HCT116 (cell line): ENCODE data around the gene LIPK. TPM values are rescaled to one million over a fixed set of nuclear protein-coding genes. Genes with fewer than 3 reads are reported as not detected.

Experiments used
- ATAC-seq: fragments of 200-7000 bp; cut with Tn5 transposase; 2 replicates; pipeline ENCODE4 v1.9.1; 2020; ENCODE audit warnings: mild to moderate bottlenecking, moderate library complexity
- BruUV-seq: library from RNA; stranded (reverse); fragments of 400-500 nt; replicated peaks from 2 replicates; lab custom pipeline; 2021; lab: Mats Ljungman, UMichigan
- CTCF ChIA-PET: fragments of 300-600 bp; sonication (Branson Sonifier 250); formaldehyde crosslinking; loops from one replicate; lab custom pipeline; 2021; ENCODE audit warnings: antibody characterized with exemption; lab: Charles Lee
- POLR2A ChIA-PET: fragments of 300-600, 350-600 bp; sonication (Branson Sonifier 250); formaldehyde crosslinking; loops from one replicate; lab custom pipeline; 2021; ENCODE audit warnings: antibody characterized with exemption; lab: Charles Lee
- RAD21 ChIA-PET, 2 experiments: fragments of 300-600 bp; sonication (Branson Sonifier 250); formaldehyde crosslinking; loops; one replicate each; lab custom pipeline; 2023; ENCODE audit warnings: low total read pairs in 2 of 2; ENCODE audit not compliant: uncharacterized antibody in 2 of 2, unreplicated experiment in 2 of 2, low non-redundant PET in 1 of 2; lab: Charles Lee
- DNase-seq: peaks from one replicate; pipeline ENCODE4 v3.0.0-alpha.2; 2010; ENCODE audit warnings: low read depth, low spot score
- H2AFZ ChIP-seq: fragments of 200-600 bp; shearing (Covaris generic), sonication (generic); 2 replicates; pipeline ENCODE4 v1.6.1; 2017; ENCODE audit warnings: low read depth, mixed run types, mixed read lengths, antibody characterized with exemption, low read length; ENCODE audit not compliant: poor library complexity, severe bottlenecking
- H3K27ac ChIP-seq: 2 replicates; pipeline ENCODE4 v1.5.1; 2012; ENCODE audit warnings: low read depth, low read length
- H3K27me3 ChIP-seq: fragments of 200-600 bp; sonication (generic); 2 replicates; pipeline ENCODE4 v1.6.1; 2016; ENCODE audit warnings: mixed run types, low read length, mixed read lengths; ENCODE audit not compliant: insufficient read depth
- H3K36me3 ChIP-seq, 2 experiments: fragments of 200-500 bp in 1 of 2; fragments of 200-600 bp in 1 of 2; sonication (Bioruptor generic) in 1 of 2; sonication (generic) in 1 of 2; 2 replicates each; pipeline versions ENCODE4 v1.5.1 to v1.6.1; 2014 to 2016; ENCODE audit warnings: low read length in 2 of 2, inconsistent platforms in 1 of 2, mixed read lengths in 1 of 2, mixed run types in 1 of 2; ENCODE audit not compliant: insufficient read depth in 2 of 2, control insufficient read depth in 1 of 2
- H3K4me1 ChIP-seq, 2 experiments: fragments of 200-600 bp in 1 of 2; sonication (generic) in 1 of 2; 2 replicates each; pipeline versions ENCODE4 v1.5.1 to v1.6.1; 2012 to 2017; ENCODE audit warnings: low read length in 2 of 2, inconsistent platforms in 1 of 2, mild to moderate bottlenecking in 1 of 2, mixed read lengths in 1 of 2, mixed run types in 1 of 2, moderate library complexity in 1 of 2; ENCODE audit not compliant: insufficient read depth in 2 of 2, control insufficient read depth in 1 of 2
- H3K4me2 ChIP-seq: fragments of 200-600 bp; sonication (generic); 2 replicates; pipeline ENCODE4 v1.6.1; 2017; ENCODE audit warnings: mixed run types, low read length, mixed read lengths
- H3K4me3 ChIP-seq, 2 experiments: fragments of 200-600 bp in 1 of 2; sonication (generic) in 1 of 2; replicated peaks in 1 of 2; 2 replicates each; pipeline ENCODE4 v1.5.1; 2011 to 2016; ENCODE audit warnings: low read length in 2 of 2, control low read depth in 1 of 2, low read depth in 1 of 2, mild to moderate bottlenecking in 1 of 2, mixed read lengths in 1 of 2, mixed run types in 1 of 2
- H3K79me2 ChIP-seq: fragments of 200-600 bp; sonication (generic); 2 replicates; pipeline ENCODE4 v1.6.1; 2017; ENCODE audit warnings: mild to moderate bottlenecking, mixed run types, low read length, moderate library complexity, mixed read lengths; ENCODE audit not compliant: insufficient read depth
- H3K9ac ChIP-seq: fragments of 200-600 bp; sonication (generic); 2 replicates; pipeline ENCODE4 v1.6.1; 2016; ENCODE audit warnings: low read length, mixed read lengths
- H3K9me2 ChIP-seq: fragments of 200-600 bp; sonication (generic), shearing (Covaris generic); 2 replicates; pipeline ENCODE4 v1.6.1; 2017; ENCODE audit warnings: mixed run types, mild to moderate bottlenecking, moderate library complexity; ENCODE audit not compliant: insufficient read depth
- H3K9me3 ChIP-seq, 2 experiments: fragments of 200-500 bp in 1 of 2; fragments of 200-600 bp in 1 of 2; sonication (Bioruptor generic) in 1 of 2; sonication (generic) in 1 of 2; 2 replicates each; pipeline ENCODE4 v1.6.1; 2014 to 2017; ENCODE audit warnings: low read length in 2 of 2, mixed read lengths in 2 of 2, inconsistent platforms in 1 of 2, low read depth in 1 of 2, mild to moderate bottlenecking in 1 of 2, mixed run types in 1 of 2, moderate library complexity in 1 of 2; ENCODE audit not compliant: control insufficient read depth in 1 of 2, insufficient read depth in 1 of 2
- H4K20me1 ChIP-seq: fragments of 200-600 bp; sonication (generic), shearing (Covaris generic); 2 replicates; pipeline ENCODE4 v1.6.1; 2017; ENCODE audit warnings: mixed run types, mild to moderate bottlenecking, moderate library complexity; ENCODE audit not compliant: insufficient read depth
- ATF3 ChIP-seq: IDR thresholded peaks from 2 replicates; pipeline ENCODE4 v1.6.1; 2012
- CBX3 ChIP-seq: IDR thresholded peaks from 2 replicates; pipeline ENCODE4 v1.6.1; 2012; ENCODE audit warnings: low read depth
- CTCF ChIP-seq, 3 experiments: fragments of 200-600 bp in 1 of 3; sonication (generic) in 1 of 3; IDR thresholded peaks in 2 of 3; conservative IDR thresholded peaks in 1 of 3; 2 replicates each; pipeline ENCODE4 v1.5.1; 2012 to 2017; ENCODE audit warnings: low read depth in 2 of 3, low read length in 2 of 3, antibody characterized with exemption in 1 of 3, borderline replicate concordance in 1 of 3, control low read depth in 1 of 3, mild to moderate bottlenecking in 1 of 3, mixed read lengths in 1 of 3, mixed run types in 1 of 3, moderate library complexity in 1 of 3; ENCODE audit not compliant: insufficient read depth in 1 of 3
- EGR1 ChIP-seq: IDR thresholded peaks from 2 replicates; pipeline ENCODE4 v1.6.1; 2012; ENCODE audit warnings: low read depth
- ELF1 ChIP-seq: IDR thresholded peaks from 2 replicates; pipeline ENCODE4 v1.6.1; 2012; ENCODE audit warnings: low read depth, borderline replicate concordance
- EZH2 ChIP-seq: fragments of 200-600 bp; sonication (generic); IDR thresholded peaks from 2 replicates; pipeline ENCODE4 v1.6.1; 2017; ENCODE audit warnings: antibody characterized with exemption, mixed run types
- POLR2AphosphoS5 ChIP-seq: IDR thresholded peaks from 2 replicates; pipeline ENCODE4 v1.6.1; 2011; ENCODE audit warnings: mild to moderate bottlenecking, low read depth, low read length, moderate library complexity
- RAD21 ChIP-seq: IDR thresholded peaks from 2 replicates; pipeline ENCODE4 v1.6.1; 2012; ENCODE audit warnings: low read depth, mild to moderate bottlenecking
- SIN3A ChIP-seq: IDR thresholded peaks from 2 replicates; pipeline ENCODE4 v1.6.1; 2012; ENCODE audit warnings: low read depth
- SP1 ChIP-seq: IDR thresholded peaks from 2 replicates; pipeline ENCODE4 v1.6.1; 2012; ENCODE audit warnings: low read depth
- SRF ChIP-seq: IDR thresholded peaks from 2 replicates; pipeline ENCODE4 v1.6.1; 2012; ENCODE audit warnings: low read depth
- TCF7L2 ChIP-seq: IDR thresholded peaks from 2 replicates; pipeline ENCODE4 v1.7.0; 2011; ENCODE audit warnings: borderline replicate concordance, inconsistent platforms; ENCODE audit not compliant: insufficient read depth, insufficient read length; ENCODE audit errors: extremely low read depth
- YY1 ChIP-seq: IDR thresholded peaks from 2 replicates; pipeline ENCODE4 v1.6.1; 2011; ENCODE audit warnings: low read length, low read depth, moderate library complexity, mild to moderate bottlenecking; ENCODE audit not compliant: insufficient replicate concordance; ENCODE audit errors: extremely low read depth
- ZBTB33 ChIP-seq: IDR thresholded peaks from 2 replicates; pipeline ENCODE4 v1.6.1; 2011; ENCODE audit warnings: mild to moderate bottlenecking, low read length, moderate library complexity; ENCODE audit not compliant: insufficient replicate concordance; ENCODE audit errors: extremely low read depth
- ZFX ChIP-seq: fragments of 450-650 bp; IDR thresholded peaks from 2 replicates; pipeline ENCODE4 v1.6.1; 2017
- ZNF274 ChIP-seq: fragments of 200-500 bp; sonication (Bioruptor generic); IDR thresholded peaks from 2 replicates; pipeline ENCODE4 v1.6.1; 2014; ENCODE audit warnings: mild to moderate bottlenecking, low read depth, low read length, inconsistent platforms
- intact Hi-C: fragments of 100-400 bp; cut with micrococcal nuclease; formaldehyde crosslinking; loops from 2 replicates; pipeline ENCODE4 v1.10.0; 2022
- total RNA-seq: library from RNA; stranded (reverse); gene quantifications from one replicate; pipeline ENCODE4 v1.2.1, GENCODE V29; 2021; ENCODE audit not compliant: unreplicated experiment

LIPK gene
- total RNA-seq, 1 experiment from 2014 or later = not detected

- TF ChIP-seq CTCF (IDR thresholded peaks at IDR 0.05 in 2 of 3, conservative IDR thresholded peaks at IDR 0.05 in 1 of 3; ENCODE audit: borderline replicate concordance in 1 of 3, insufficient read depth in 1 of 3, low read depth in 2 of 3, low read length in 2 of 3) = no peak
- TF ChIP-seq ATF3 = no peak
- no peak for TF ChIP-seq SP1
- no peak for TF ChIP-seq ELF1
- no peak for TF ChIP-seq ZNF274
- TF ChIP-seq YY1 = no peak
These were observed 25.2 kb downstream of the LIPK start (continued) for GRCh38 chr10:88731296-88731695.

- BruUV-seq = no TSS peak
- H3K4me2 ChIP-seq = no peak overlapping the region
- TF ChIP-seq EZH2 = no peak
- no peak for TF ChIP-seq ZNF274
- no peak for TF ChIP-seq ZBTB33
- no peak for TF ChIP-seq POLR2AphosphoS5
- no peak for TF ChIP-seq EGR1
- no peak for TF ChIP-seq SP1
- no peak for TF ChIP-seq ELF1
- TF ChIP-seq YY1 = no peak
- no peak for TF ChIP-seq RAD21
- no peak for TF ChIP-seq SIN3A
- TF ChIP-seq TCF7L2 = no peak
- no peak for TF ChIP-seq ZFX
- TF ChIP-seq SRF = no peak
- TF ChIP-seq CTCF (IDR thresholded peaks at IDR 0.05 in 2 of 3, conservative IDR thresholded peaks at IDR 0.05 in 1 of 3; ENCODE audit: borderline replicate concordance in 1 of 3, insufficient read depth in 1 of 3, low read depth in 2 of 3, low read length in 2 of 3) = no peak
- TF ChIP-seq CBX3 = no peak
These were observed 27.2 kb downstream of the LIPK start for GRCh38 chr10:88733215-88733614.

More at GRCh38 chr10:88733215-88733614, 27.2 kb downstream of the LIPK start:
- ChIA-PET RAD21 (no interaction called here), CTCF (no interaction called here), POLR2A (no interaction called here)
- intact Hi-C loops = no loop called here
- H2AFZ ChIP-seq = no peak overlapping the region
- H3K27me3 ChIP-seq = no peaks in the 10 kb centered on the region
- H3K9me2 ChIP-seq = no peaks in the 10 kb centered on the region
- DNase-seq = no peak
- H3K36me3 ChIP-seq = no peaks in the 10 kb centered on the region
- no peaks in the 10 kb centered on the region for H3K79me2 ChIP-seq
- H3K4me1 ChIP-seq = 0 out of 4 replicates have a peak, but pooled peaks cover 0 to 3% of the 10 kb centered on the region in 2 experiments
- no peak overlapping the region for H3K27ac ChIP-seq
- no peaks in the 10 kb centered on the region for H4K20me1 ChIP-seq
- ATAC-seq = no peak
- no peak overlapping the region for H3K9ac ChIP-seq
- no peaks in the 10 kb centered on the region for H3K9me3 ChIP-seq
- H3K4me3 ChIP-seq = no peak overlapping the region
